Spleen (tissue), 7 donors: ENCODE measurements around the gene MGAT5.
A peak's percentile ranks its signal among the peaks of the same experiment; 100 is the strongest.

Experiments
- POLR2A ChIP-seq, 3 donors: fragments of 450-650 bp; IDR thresholded peaks; one replicate each; pipeline ENCODE4 v1.5.1; 2017; ENCODE audit warnings: antibody characterized with exemption in 3 of 3, mild to moderate bottlenecking in 1 of 3
- POLR2AphosphoS5 ChIP-seq, 3 donors: sonication (generic); formaldehyde crosslinking; IDR thresholded peaks; one replicate each; pipeline ENCODE4 v1.5.1; 2017; ENCODE audit warnings: antibody characterized with exemption in 3 of 3
- TF ChIP-seq, protein P1 (sequence below), 11 experiments: fragments of 200-600 bp in 7 of 11; fragments of 450-650 bp in 4 of 11; sonication (generic) in 4 of 11; IDR thresholded peaks in 8 of 11; conservative IDR thresholded peaks in 3 of 11; 1 replicate in 7 of 11; 2 replicates in 4 of 11; pipeline versions ENCODE4 v1.4.0 to v1.8.0; 2016 to 2021; ENCODE audit warnings: antibody characterized with exemption in 11 of 11, inconsistent platforms in 4 of 11, mild to moderate bottlenecking in 1 of 11
- donor health status: DM: no; HTN: no; CAD: no; lungs with moderate emphysema.
- donor health status: DM: no; HTN: no; CAD: no.
- donor health status: DM: no; HTN: no; CAD: no.

DNA sequence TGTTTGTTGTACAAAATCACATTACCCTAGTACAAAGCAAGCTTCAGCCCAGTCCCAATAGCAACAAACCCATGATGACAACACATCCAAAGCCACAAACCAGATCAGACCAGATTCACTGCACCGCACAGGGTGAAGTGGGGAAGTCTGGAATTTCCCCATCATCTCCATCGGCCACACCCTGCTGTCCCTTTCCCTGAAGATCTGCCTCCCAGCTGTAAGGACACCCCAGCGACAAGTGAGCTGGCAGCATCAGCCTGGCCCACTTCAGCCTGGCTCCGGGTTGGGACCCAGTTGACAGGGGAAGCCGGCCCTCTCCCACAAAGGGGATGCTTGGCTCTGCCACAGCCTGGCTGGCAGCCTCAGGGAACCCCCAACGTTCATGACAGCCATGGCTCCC lies 207.6 kb downstream of the MGAT5 start:
- TF ChIP-seq, protein P1, sequence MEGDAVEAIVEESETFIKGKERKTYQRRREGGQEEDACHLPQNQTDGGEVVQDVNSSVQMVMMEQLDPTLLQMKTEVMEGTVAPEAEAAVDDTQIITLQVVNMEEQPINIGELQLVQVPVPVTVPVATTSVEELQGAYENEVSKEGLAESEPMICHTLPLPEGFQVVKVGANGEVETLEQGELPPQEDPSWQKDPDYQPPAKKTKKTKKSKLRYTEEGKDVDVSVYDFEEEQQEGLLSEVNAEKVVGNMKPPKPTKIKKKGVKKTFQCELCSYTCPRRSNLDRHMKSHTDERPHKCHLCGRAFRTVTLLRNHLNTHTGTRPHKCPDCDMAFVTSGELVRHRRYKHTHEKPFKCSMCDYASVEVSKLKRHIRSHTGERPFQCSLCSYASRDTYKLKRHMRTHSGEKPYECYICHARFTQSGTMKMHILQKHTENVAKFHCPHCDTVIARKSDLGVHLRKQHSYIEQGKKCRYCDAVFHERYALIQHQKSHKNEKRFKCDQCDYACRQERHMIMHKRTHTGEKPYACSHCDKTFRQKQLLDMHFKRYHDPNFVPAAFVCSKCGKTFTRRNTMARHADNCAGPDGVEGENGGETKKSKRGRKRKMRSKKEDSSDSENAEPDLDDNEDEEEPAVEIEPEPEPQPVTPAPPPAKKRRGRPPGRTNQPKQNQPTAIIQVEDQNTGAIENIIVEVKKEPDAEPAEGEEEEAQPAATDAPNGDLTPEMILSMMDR (IDR thresholded peaks at IDR 0.05 in 8 of 11, conservative IDR thresholded peaks at IDR 0.05 in 3 of 11) = no peak
- no peak for TF ChIP-seq POLR2A (IDR thresholded peaks at IDR 0.05)
- peak in 1 of 3 donors; percentile 15 for TF ChIP-seq POLR2AphosphoS5 (IDR thresholded peaks at IDR 0.05)
